NCI-H146 treated with DMSO at 0.1 percent for 48 hours (cell line): ENCODE data around the gene FAM168A.

ENCODE experiments used
- DNase-seq: peaks from one replicate; lab custom pipeline; 2025; ENCODE audit not compliant: unreplicated experiment; lab: John Stamatoyannopoulos, UW

The FAM168A gene

GRCh38 chr11:73430326-73430725 is 167.6 kb downstream of the FAM168A start:
- DNase-seq = no peak

GRCh38 chr11:73429121-73429750 is 168.7 kb downstream of the FAM168A start:
- DNase-seq = no peak

- no peak for DNase-seq
Observed at GRCh38 chr11:73428699-73429098, 169.2 kb downstream of the FAM168A start.

- DNase-seq = no peak
Observed at GRCh38 chr11:73428227-73428626, 169.7 kb downstream of the FAM168A start.

GRCh38 chr11:73426219-73426850 is 171.6 kb downstream of the FAM168A start:
- no peak for DNase-seq

- DNase-seq = no peak
Observed at GRCh38 chr11:73425108-73425507, 172.8 kb downstream of the FAM168A start.

GRCh38 chr11:73423506-73423905 is 174.4 kb downstream of the FAM168A start:
- DNase-seq = no peak

GRCh38 chr11:73422886-73423285 is 175.0 kb downstream of the FAM168A start:
- DNase-seq = no peak

- no peak for DNase-seq
Observed at GRCh38 chr11:73420136-73420535, 177.8 kb downstream of the FAM168A start.

- no peak for DNase-seq
Observed at GRCh38 chr11:73416786-73417185, 181.1 kb downstream of the FAM168A start.

GRCh38 chr11:73415854-73416615 is 181.9 kb downstream of the FAM168A start:
- no peak for DNase-seq

- DNase-seq = no peak
Observed at GRCh38 chr11:73414977-73415651, 182.8 kb downstream of the FAM168A start.

GRCh38 chr11:73413256-73413655 is 184.7 kb downstream of the FAM168A start:
- DNase-seq = no peak

- DNase-seq = no peak
Observed at GRCh38 chr11:73412308-73412707, 185.6 kb downstream of the FAM168A start.

- no peak for DNase-seq
Observed at GRCh38 chr11:73411031-73411430, 186.9 kb downstream of the FAM168A start.

GRCh38 chr11:73410627-73411026 is 187.3 kb downstream of the FAM168A start:
- no peak for DNase-seq

GRCh38 chr11:73409431-73409830 is 188.5 kb downstream of the FAM168A start:
- no peak for DNase-seq

GRCh38 chr11:73406619-73407018 is 191.3 kb downstream of the FAM168A start:
- DNase-seq = no peak

- no peak for DNase-seq
Observed at GRCh38 chr11:73406131-73406530, 191.8 kb downstream of the FAM168A start.

GRCh38 chr11:73405146-73405510 is 192.8 kb downstream of the FAM168A start:
- no peak for DNase-seq

- no peak for DNase-seq
Observed at GRCh38 chr11:73404506-73405145, 193.3 kb downstream of the FAM168A start.
